ENCODE results near the gene ENTREP3. TPM values are rescaled to one million over a fixed set of nuclear protein-coding genes. Genes with fewer than 3 reads are reported as not detected.
"Not testable (repeated sequence)": the region's sequence is repeated elsewhere in the genome, so short reads cannot be mapped to it uniquely, and the experiment has no call there.

Gene ENTREP3
- total RNA-seq, 2 donors from 2014 or later = 19.6 to 24.3 TPM

- intact Hi-C loops (cut with DNase I) = no loop called here
- Histone ChIP-seq H3K4me1 (replicated peaks) (no peaks in the 10 kb centered on the region), H3K4me3 (no peak overlapping the region), H3K27ac (no peak overlapping the region), H3K27me3 (replicated peaks; ENCODE audit: insufficient read depth) (no peaks in the 10 kb centered on the region), H3K9me3 (no peaks in the 10 kb centered on the region), H3K36me3 (no peaks in the 10 kb centered on the region)
- no peak for DNase-seq (ENCODE audit: low spot score)
- WGBS = 80% methylated on average over 7 of the region's 7 CpGs
- TF ChIP-seq POLR2AphosphoS5 (IDR thresholded peaks at IDR 0.05) = no peak
- TF ChIP-seq POLR2A (IDR thresholded peaks at IDR 0.05) = no peak
- TF ChIP-seq, protein P1, sequence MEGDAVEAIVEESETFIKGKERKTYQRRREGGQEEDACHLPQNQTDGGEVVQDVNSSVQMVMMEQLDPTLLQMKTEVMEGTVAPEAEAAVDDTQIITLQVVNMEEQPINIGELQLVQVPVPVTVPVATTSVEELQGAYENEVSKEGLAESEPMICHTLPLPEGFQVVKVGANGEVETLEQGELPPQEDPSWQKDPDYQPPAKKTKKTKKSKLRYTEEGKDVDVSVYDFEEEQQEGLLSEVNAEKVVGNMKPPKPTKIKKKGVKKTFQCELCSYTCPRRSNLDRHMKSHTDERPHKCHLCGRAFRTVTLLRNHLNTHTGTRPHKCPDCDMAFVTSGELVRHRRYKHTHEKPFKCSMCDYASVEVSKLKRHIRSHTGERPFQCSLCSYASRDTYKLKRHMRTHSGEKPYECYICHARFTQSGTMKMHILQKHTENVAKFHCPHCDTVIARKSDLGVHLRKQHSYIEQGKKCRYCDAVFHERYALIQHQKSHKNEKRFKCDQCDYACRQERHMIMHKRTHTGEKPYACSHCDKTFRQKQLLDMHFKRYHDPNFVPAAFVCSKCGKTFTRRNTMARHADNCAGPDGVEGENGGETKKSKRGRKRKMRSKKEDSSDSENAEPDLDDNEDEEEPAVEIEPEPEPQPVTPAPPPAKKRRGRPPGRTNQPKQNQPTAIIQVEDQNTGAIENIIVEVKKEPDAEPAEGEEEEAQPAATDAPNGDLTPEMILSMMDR (IDR thresholded peaks at IDR 0.05) = no peak
Measured at GRCh38 chr1:155223047-155223446, 32.2 kb downstream of the ENTREP3 start.

GRCh38 chr1:155220211-155220965 lies 34.9 kb downstream of the ENTREP3 start:
- H3K27ac ChIP-seq; H3K4me3 ChIP-seq; DNase-seq (ENCODE audit: low spot score); H3K4me1 ChIP-seq (replicated peaks); H3K27me3 ChIP-seq (replicated peaks; ENCODE audit: insufficient read depth); H3K36me3 ChIP-seq; intact Hi-C loops (cut with DNase I); H3K9me3 ChIP-seq: not testable (repeated sequence)
- 91% methylated on average over 10 of the region's 10 CpGs for WGBS

DNA sequence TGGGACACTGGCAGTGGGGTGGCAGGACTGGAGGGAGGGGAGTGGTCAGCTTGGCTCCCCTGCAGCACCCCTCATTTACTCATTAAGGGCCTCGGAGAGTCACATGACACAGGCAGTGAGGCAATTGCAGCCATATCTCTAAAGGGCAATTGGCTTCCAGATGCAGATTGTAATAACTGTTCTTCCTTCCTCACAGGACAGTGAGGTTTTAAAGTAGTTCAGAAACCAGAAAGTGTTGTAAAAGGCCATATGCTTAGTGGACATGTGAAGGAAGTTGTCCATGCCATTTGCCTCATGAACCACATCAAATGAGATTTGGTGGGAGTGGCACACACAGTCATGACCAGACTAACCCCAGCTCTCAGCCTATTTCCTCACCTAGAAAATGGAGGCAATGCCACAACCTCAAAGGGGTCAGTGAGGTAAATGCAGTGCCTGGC lies 35.7 kb downstream of the ENTREP3 start:
- no peak overlapping the region for H3K27ac ChIP-seq
- no peak for DNase-seq (ENCODE audit: low spot score)

DNA sequence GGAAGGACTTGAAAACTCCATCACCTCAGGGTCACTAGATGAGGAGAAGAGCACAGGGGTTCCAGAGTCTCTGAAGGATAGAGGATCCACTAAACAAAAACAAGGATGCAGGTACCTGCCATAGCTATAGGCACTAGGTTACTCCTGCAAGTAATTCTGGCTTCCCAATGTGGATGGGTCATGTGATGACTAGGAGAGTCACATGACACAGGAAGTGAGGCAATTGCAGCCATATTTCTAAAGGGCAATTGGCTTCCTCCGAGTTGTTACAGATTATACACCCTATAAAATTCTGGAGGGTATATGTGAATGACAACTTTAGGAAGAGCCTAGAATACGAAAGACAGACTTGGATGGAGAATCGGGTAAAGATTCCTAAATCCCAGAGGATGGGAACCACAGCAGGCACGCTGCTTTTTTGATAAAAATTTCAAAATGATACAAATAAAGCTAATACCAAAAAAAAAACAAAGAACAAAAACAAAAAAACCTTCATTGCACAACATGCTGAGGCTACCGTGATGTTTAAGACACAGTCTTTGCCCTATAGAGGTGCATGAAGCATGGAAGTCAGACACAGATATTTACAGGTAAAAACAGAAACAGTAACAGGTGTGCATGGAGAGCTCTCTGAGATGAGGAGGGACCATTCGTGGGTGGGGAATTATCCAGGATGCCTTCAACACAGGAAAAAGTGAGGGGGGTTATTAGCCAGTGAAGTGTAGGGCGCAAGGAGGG lies 36.3 kb downstream of the ENTREP3 start:
- TF ChIP-seq, protein P1 (IDR thresholded peaks at IDR 0.05) = no peak
- TF ChIP-seq POLR2AphosphoS5 (IDR thresholded peaks at IDR 0.05) = peak; percentile 62
- no peak for TF ChIP-seq POLR2A (IDR thresholded peaks at IDR 0.05)
- intact Hi-C loops (cut with DNase I) = no loop called here
- 29% methylated on average over 7 of the region's 7 CpGs for WGBS
- H3K27ac ChIP-seq = no peak overlapping the region
- H3K4me3 ChIP-seq = no peak overlapping the region
- peak; percentile 51 for DNase-seq (ENCODE audit: low spot score)
- no peaks in the 10 kb centered on the region for H3K4me1 ChIP-seq (replicated peaks)
- H3K9me3 ChIP-seq = no peaks in the 10 kb centered on the region
- H3K36me3 ChIP-seq = no peaks in the 10 kb centered on the region
- no peaks in the 10 kb centered on the region for H3K27me3 ChIP-seq (replicated peaks; ENCODE audit: insufficient read depth)

More for the DNA sequence above, 35.7 kb downstream of the ENTREP3 start:
- WGBS = 0% methylated on average over 1 of the region's 1 CpG
- TF ChIP-seq, protein P1 (IDR thresholded peaks at IDR 0.05) = no peak
- TF ChIP-seq POLR2A (IDR thresholded peaks at IDR 0.05) (no peak), POLR2AphosphoS5 (IDR thresholded peaks at IDR 0.05) (no peak)
- intact Hi-C loops (cut with DNase I) = no loop called here
- no peak overlapping the region for H3K4me3 ChIP-seq
- no peaks in the 10 kb centered on the region for H3K4me1 ChIP-seq (replicated peaks)
- H3K27me3 ChIP-seq (replicated peaks; ENCODE audit: insufficient read depth) = no peaks in the 10 kb centered on the region
- H3K36me3 ChIP-seq = no peaks in the 10 kb centered on the region
- H3K9me3 ChIP-seq = no peaks in the 10 kb centered on the region

DNA sequence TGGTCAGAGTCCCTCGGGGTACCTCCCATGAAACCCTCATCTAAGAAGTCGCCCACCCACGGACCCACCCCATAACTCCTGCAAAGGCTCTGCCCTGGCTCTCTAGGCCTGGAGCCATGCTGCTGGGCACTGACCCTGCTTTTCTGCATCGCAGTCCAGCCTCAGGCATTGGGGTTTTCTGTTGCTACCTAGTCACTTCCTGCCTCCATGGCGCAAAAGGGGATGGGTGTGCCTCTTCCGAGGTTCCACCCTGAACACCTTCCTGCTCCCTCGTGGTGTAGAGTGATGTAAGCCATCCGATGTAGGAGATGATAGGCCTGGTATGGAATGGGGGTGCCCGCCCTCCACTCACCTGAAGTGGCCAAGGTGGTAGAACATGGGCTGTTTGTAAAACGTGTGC lies 40.6 kb downstream of the ENTREP3 start:
- H3K27ac ChIP-seq; H3K27me3 ChIP-seq (replicated peaks; ENCODE audit: insufficient read depth); H3K4me3 ChIP-seq; intact Hi-C loops (cut with DNase I); H3K4me1 ChIP-seq (replicated peaks); H3K36me3 ChIP-seq; DNase-seq (ENCODE audit: low spot score); H3K9me3 ChIP-seq: not testable (repeated sequence)
- WGBS = 79% methylated on average over 6 of the region's 10 CpGs

DNA sequence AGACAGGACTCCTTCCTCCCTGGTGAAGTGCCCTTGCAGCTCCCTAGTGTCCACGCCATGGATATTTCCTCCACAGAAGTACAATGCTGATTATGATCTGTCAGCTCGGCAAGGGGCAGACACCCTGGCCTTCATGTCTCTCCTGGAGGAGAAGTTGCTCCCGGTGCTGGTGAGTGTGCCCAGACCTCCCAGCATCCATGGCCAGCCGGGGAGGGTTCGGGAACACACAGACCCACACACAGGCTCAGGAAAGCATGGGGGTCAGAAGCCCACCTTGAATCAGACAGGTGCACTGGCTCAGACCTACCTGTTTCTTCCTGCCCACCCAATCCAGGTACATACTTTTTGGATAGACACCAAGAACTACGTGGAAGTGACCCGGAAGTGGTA lies 43.2 kb downstream of the ENTREP3 start:
- H3K4me3 ChIP-seq; DNase-seq (ENCODE audit: low spot score); H3K4me1 ChIP-seq (replicated peaks); H3K27ac ChIP-seq; H3K36me3 ChIP-seq; intact Hi-C loops (cut with DNase I); H3K27me3 ChIP-seq (replicated peaks; ENCODE audit: insufficient read depth); H3K9me3 ChIP-seq: not testable (repeated sequence)
- 84% methylated on average over 5 of the region's 7 CpGs for WGBS

- H3K27ac ChIP-seq; H3K27me3 ChIP-seq (replicated peaks; ENCODE audit: insufficient read depth); H3K36me3 ChIP-seq; H3K4me3 ChIP-seq; intact Hi-C loops (cut with DNase I); H3K9me3 ChIP-seq; H3K4me1 ChIP-seq (replicated peaks); DNase-seq (ENCODE audit: low spot score): not testable (repeated sequence)
- 77% methylated on average over 13 of the region's 13 CpGs for WGBS
Measured at GRCh38 chr1:155211381-155212050, 43.8 kb downstream of the ENTREP3 start.
